ENCODE measurements around the gene GSKIP.

- TF ChIP-seq, protein P1, sequence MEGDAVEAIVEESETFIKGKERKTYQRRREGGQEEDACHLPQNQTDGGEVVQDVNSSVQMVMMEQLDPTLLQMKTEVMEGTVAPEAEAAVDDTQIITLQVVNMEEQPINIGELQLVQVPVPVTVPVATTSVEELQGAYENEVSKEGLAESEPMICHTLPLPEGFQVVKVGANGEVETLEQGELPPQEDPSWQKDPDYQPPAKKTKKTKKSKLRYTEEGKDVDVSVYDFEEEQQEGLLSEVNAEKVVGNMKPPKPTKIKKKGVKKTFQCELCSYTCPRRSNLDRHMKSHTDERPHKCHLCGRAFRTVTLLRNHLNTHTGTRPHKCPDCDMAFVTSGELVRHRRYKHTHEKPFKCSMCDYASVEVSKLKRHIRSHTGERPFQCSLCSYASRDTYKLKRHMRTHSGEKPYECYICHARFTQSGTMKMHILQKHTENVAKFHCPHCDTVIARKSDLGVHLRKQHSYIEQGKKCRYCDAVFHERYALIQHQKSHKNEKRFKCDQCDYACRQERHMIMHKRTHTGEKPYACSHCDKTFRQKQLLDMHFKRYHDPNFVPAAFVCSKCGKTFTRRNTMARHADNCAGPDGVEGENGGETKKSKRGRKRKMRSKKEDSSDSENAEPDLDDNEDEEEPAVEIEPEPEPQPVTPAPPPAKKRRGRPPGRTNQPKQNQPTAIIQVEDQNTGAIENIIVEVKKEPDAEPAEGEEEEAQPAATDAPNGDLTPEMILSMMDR (IDR thresholded peaks at IDR 0.05), result no peak
- TF ChIP-seq POLR2A (IDR thresholded peaks at IDR 0.05), result no peak
Observed at GRCh38 chr14:96400495-96400894, 37.2 kb downstream of the GSKIP start.

Measured in uterus (tissue), 2 donors.